Measurements from ENCODE around the gene DNM2. TPM values are rescaled to one million over a fixed set of nuclear protein-coding genes. Genes with fewer than 3 reads are reported as not detected.
A peak's percentile ranks its signal among the peaks of the same experiment; 100 is the strongest.

DNM2 gene
- total and polyA plus RNA-seq, 10 of the 15 experiments (the other 5 are each of a cell fraction or from before 2014, with no cell fraction given), result 1.2 to 146 (median 68.9) TPM

GRCh38 chr19:10870955-10871603 is 153.2 kb downstream of the DNM2 start, which contains the start of gene CARM1 (continued):
- TF ChIP-seq PRDM15 (CRISPR knock-in tag; IDR thresholded peaks at IDR 0.05) (no peak), SUPT20H (IDR thresholded peaks at IDR 0.05; ENCODE audit: borderline replicate concordance, control insufficient read depth, low read depth, low read length) (no peak), YY1 (IDR thresholded peaks at IDR 0.05; ENCODE audit: low read depth, low read length) (peak; percentile 61), ATF3 (IDR thresholded peaks at IDR 0.05; ENCODE audit: borderline replicate concordance, extremely low read depth, low read depth, low read length) (peak; percentile 18; the same call in 1 of the 2 replicates), KAT2A (conservative IDR thresholded peaks at IDR 0.05; ENCODE audit: control insufficient read depth, low read depth, low read length) (no peak), MAX (IDR thresholded peaks at IDR 0.05; ENCODE audit: low read depth, low read length) (peak; percentile 28; the same call in 1 of the 2 replicates), TARDBP (IDR thresholded peaks at IDR 0.05; ENCODE audit: borderline replicate concordance) (no peak), E2F4 (IDR thresholded peaks at IDR 0.05; ENCODE audit: low read depth, low read length) (no peak), TAF1 (IDR thresholded peaks at IDR 0.05; ENCODE audit: borderline replicate concordance, low read depth, low read length) (no peak), MYB (IDR thresholded peaks at IDR 0.05; ENCODE audit: borderline replicate concordance, low read depth, low read length) (0 out of 2 replicates have a peak, but pooled peaks have one; percentile 28), CHD1 (IDR thresholded peaks at IDR 0.05; ENCODE audit: low read depth, low read length) (no peak), WRNIP1 (IDR thresholded peaks at IDR 0.05; ENCODE audit: borderline replicate concordance, low read depth, low read length) (no peak), RB1 (IDR thresholded peaks at IDR 0.05; ENCODE audit: borderline replicate concordance) (peak; percentile 68; the same call in 1 of the 2 replicates), NR2F1 (conservative IDR thresholded peaks at IDR 0.05) (0 out of 2 replicates have a peak, but pooled peaks have one; percentile 15), SRF (IDR thresholded peaks at IDR 0.05; ENCODE audit: low read depth in 2 of 2, low read length in 2 of 2) (0 out of 4 replicates have a peak, but pooled peaks of 1 of the 2 experiments have one; percentile 40), ZNF687 (IDR thresholded peaks at IDR 0.05) (no peak), USF2 (IDR thresholded peaks at IDR 0.05; ENCODE audit: borderline replicate concordance, low read depth, low read length) (no peak), NR2C1 (IDR thresholded peaks at IDR 0.05) (peak; percentile 42; the same call in 1 of the 2 replicates), RELA (IDR thresholded peaks at IDR 0.05; ENCODE audit: borderline replicate concordance, partially characterized antibody) (no peak)
